ENCODE measurements around the gene SHISA6.

Gene SHISA6

DNA sequence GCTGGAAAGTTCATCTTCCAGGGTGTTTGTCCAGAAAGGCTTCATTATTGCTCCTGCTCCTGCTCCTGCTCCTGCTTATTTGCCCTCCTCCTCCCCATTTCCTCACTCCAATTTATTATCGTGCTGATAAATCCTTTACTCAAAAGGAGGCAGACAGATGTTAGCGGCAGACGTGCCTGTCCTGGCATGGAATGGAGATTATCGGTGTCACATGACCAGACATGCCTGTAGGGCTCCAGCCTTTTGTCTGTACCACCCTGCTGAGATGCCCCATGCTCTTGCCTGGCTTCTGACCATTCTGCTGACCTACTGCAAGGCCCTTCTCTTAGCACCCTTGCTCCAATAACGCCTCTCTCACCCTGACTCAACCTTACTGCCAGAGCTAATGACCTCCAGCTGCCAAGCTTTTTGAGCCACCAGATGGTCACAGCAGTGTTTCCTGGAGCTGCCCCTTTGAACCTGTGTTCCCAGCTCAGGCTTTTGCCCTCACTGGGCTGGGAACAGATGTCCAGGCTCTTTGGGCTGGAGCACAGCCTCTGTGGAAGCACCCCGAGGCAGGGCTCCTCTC lies 370.1 kb downstream of the SHISA6 start:
- H3K4me2 ChIP-seq (ENCODE audit: low read depth, low read length, poor library complexity, severe bottlenecking): no peak overlapping the region
- H3K4me3 ChIP-seq (ENCODE audit: insufficient read depth, low read length, poor library complexity, severe bottlenecking): no peak overlapping the region
- no peaks in the 10 kb centered on the region for H3K27me3 ChIP-seq (ENCODE audit: low read length)
- H2AFZ ChIP-seq (ENCODE audit: low read depth, low read length, severe bottlenecking): no peak overlapping the region
- no peaks in the 10 kb centered on the region for H3K36me3 ChIP-seq (ENCODE audit: low read length)
- no peaks in the 10 kb centered on the region for H4K20me1 ChIP-seq (ENCODE audit: low read depth, low read length)
- H3K79me2 ChIP-seq (ENCODE audit: insufficient read depth, low read length): no peaks in the 10 kb centered on the region
- TF ChIP-seq, protein P1, sequence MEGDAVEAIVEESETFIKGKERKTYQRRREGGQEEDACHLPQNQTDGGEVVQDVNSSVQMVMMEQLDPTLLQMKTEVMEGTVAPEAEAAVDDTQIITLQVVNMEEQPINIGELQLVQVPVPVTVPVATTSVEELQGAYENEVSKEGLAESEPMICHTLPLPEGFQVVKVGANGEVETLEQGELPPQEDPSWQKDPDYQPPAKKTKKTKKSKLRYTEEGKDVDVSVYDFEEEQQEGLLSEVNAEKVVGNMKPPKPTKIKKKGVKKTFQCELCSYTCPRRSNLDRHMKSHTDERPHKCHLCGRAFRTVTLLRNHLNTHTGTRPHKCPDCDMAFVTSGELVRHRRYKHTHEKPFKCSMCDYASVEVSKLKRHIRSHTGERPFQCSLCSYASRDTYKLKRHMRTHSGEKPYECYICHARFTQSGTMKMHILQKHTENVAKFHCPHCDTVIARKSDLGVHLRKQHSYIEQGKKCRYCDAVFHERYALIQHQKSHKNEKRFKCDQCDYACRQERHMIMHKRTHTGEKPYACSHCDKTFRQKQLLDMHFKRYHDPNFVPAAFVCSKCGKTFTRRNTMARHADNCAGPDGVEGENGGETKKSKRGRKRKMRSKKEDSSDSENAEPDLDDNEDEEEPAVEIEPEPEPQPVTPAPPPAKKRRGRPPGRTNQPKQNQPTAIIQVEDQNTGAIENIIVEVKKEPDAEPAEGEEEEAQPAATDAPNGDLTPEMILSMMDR (IDR thresholded peaks at IDR 0.05; ENCODE audit: insufficient read depth, low read length, poor library complexity, severe bottlenecking): no peak
- H3K9me3 ChIP-seq (ENCODE audit: insufficient read depth, low read length): no peaks in the 10 kb centered on the region
- H3K9ac ChIP-seq (ENCODE audit: low read length): no peak overlapping the region
- no peaks in the 10 kb centered on the region for H3F3A ChIP-seq (ENCODE audit: insufficient read depth)
- no peak overlapping the region for H3K27ac ChIP-seq (ENCODE audit: low read depth, low read length)
- no peaks in the 10 kb centered on the region for H3K9me2 ChIP-seq (replicated peaks; ENCODE audit: insufficient read depth, low read length)

DNA sequence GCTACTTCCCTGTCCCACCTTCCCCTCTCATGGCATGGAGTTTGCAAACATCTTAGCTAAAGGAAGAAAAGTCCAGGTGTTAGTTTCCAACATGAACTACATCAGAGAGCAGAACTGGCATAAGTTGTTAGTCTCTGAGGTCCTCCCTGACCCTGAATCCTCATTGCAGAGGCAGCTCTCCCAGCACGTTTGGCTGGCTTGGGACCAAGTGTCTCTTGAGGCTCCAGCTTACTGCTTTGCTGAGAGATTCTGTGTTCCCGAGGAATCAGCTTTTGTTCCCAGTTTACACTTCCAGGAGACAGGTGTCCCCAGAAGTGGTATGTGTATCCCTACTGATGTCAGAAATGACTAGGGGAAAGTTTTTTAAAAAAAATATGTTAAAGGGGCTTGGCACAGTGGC lies 371.9 kb downstream of the SHISA6 start:
- Histone ChIP-seq H3K9ac (ENCODE audit: low read length) (no peak overlapping the region), H3K27me3 (ENCODE audit: low read length) (no peaks in the 10 kb centered on the region), H3K4me3 (ENCODE audit: insufficient read depth, low read length, poor library complexity, severe bottlenecking) (no peak overlapping the region), H3K27ac (ENCODE audit: low read depth, low read length) (no peak overlapping the region), H3K9me3 (ENCODE audit: insufficient read depth, low read length) (no peaks in the 10 kb centered on the region), H4K20me1 (ENCODE audit: low read depth, low read length) (no peaks in the 10 kb centered on the region), H3K79me2 (ENCODE audit: insufficient read depth, low read length) (no peaks in the 10 kb centered on the region), H3K4me2 (ENCODE audit: low read depth, low read length, poor library complexity, severe bottlenecking) (no peak overlapping the region), H3K36me3 (ENCODE audit: low read length) (no peaks in the 10 kb centered on the region), H3F3A (ENCODE audit: insufficient read depth) (no peaks in the 10 kb centered on the region), H3K9me2 (replicated peaks; ENCODE audit: insufficient read depth, low read length) (no peaks in the 10 kb centered on the region), H2AFZ (ENCODE audit: low read depth, low read length, severe bottlenecking) (no peak overlapping the region)
- TF ChIP-seq, protein P1 (IDR thresholded peaks at IDR 0.05; ENCODE audit: insufficient read depth, low read length, poor library complexity, severe bottlenecking): no peak
- TF ChIP-seq EZH2phosphoT487 (conservative IDR thresholded peaks at IDR 0.05; ENCODE audit: low read length): no peak

Measured in SU-DHL-6 (cell line).